Astrocyte of the spinal cord (primary cell): ENCODE data around the gene NME9.

Source experiments
- DNase-seq: peaks from one replicate; pipeline ENCODE4 v3.0.0; 2011; ENCODE audit warnings: low read depth, low spot score
- H3K4me3 ChIP-seq: 2 replicates; pipeline ENCODE4 v1.5.1; 2011; ENCODE audit warnings: low read depth, mild to moderate bottlenecking, low read length, moderate library complexity
- CTCF ChIP-seq: IDR thresholded peaks from 2 replicates; pipeline ENCODE4 v1.5.1; 2012; ENCODE audit warnings: low read depth, mild to moderate bottlenecking, low read length, inconsistent platforms
- in situ Hi-C: cut with HindIII; loops from 2 replicates; pipeline ENCODE4 v1.10.0; 2017; ENCODE audit warnings: low sequenced_read_pairs

Gene NME9

GRCh38 chr3:138367911-138368310 is 38.3 kb upstream of the NME9 start:
- in situ Hi-C loops, result no loop called here
- no peak overlapping the region for H3K4me3 ChIP-seq
- TF ChIP-seq CTCF, result no peak
- peak; percentile 18 for DNase-seq

GRCh38 chr3:138367326-138367850 is 37.7 kb upstream of the NME9 start:
- in situ Hi-C loops, result no loop called here
- DNase-seq, result no peak
- no peak overlapping the region for H3K4me3 ChIP-seq
- no peak for TF ChIP-seq CTCF

- in situ Hi-C loops, result no loop called here
Measured at GRCh38 chr3:138366006-138366759, 36.5 kb upstream of the NME9 start.

GRCh38 chr3:138365253-138365555 is 35.6 kb upstream of the NME9 start:
- no peak for TF ChIP-seq CTCF
- H3K4me3 ChIP-seq, result no peak overlapping the region
- in situ Hi-C loops, result no loop called here
- DNase-seq, result no peak

More at GRCh38 chr3:138366006-138366759, 36.5 kb upstream of the NME9 start:
- no peak for TF ChIP-seq CTCF
- no peak overlapping the region for H3K4me3 ChIP-seq
- DNase-seq, result no peak

GRCh38 chr3:138364356-138365252 is 35.0 kb upstream of the NME9 start:
- in situ Hi-C loops, result no loop called here
- TF ChIP-seq CTCF, result no peak
- H3K4me3 ChIP-seq, result no peak overlapping the region
- no peak for DNase-seq

- in situ Hi-C loops, result no loop called here
- no peak overlapping the region for H3K4me3 ChIP-seq
- no peak for TF ChIP-seq CTCF
- DNase-seq, result no peak
Measured at GRCh38 chr3:138363322-138363721, 33.7 kb upstream of the NME9 start.
